HepG2 (cell line): ENCODE measurements around the gene PARP16. TPM values are rescaled to one million over a fixed set of nuclear protein-coding genes. Genes with fewer than 3 reads are reported as not detected.
A peak's percentile ranks its signal among the peaks of the same experiment; 100 is the strongest.

Experiments used
- BORCS8-MEF2B ChIP-seq: sonication (generic); formaldehyde crosslinking; IDR thresholded peaks from 2 replicates; pipeline ENCODE4 v1.8.0; 2022; ENCODE audit warnings: mild to moderate bottlenecking, missing genetic modification reagents
- BRCA1 ChIP-seq: sonication (generic); formaldehyde crosslinking; IDR thresholded peaks from 2 replicates; pipeline ENCODE4 v1.4.0; 2020; ENCODE audit warnings: missing genetic modification reagents
- HNRNPK ChIP-seq: fragments of 200-400 bp; formaldehyde crosslinking; IDR thresholded peaks from 2 replicates; pipeline ENCODE4 v1.6.1; 2018; ENCODE audit warnings: low read length, low read depth, moderate library complexity, mild to moderate bottlenecking; ENCODE audit not compliant: poor library complexity, severe bottlenecking
- HNRNPL ChIP-seq: fragments of 200-400 bp; formaldehyde crosslinking; IDR thresholded peaks from 2 replicates; pipeline ENCODE4 v1.6.1; 2017; ENCODE audit warnings: mild to moderate bottlenecking, low read depth, low read length
- KDM3A ChIP-seq: IDR thresholded peaks from 2 replicates; pipeline ENCODE4 v1.6.1; 2018; ENCODE audit warnings: low read depth, missing compliant biosample characterization
- MBD4 ChIP-seq: IDR thresholded peaks from 2 replicates; pipeline ENCODE4 v1.6.1; 2012; ENCODE audit warnings: low read length, inconsistent platforms, borderline replicate concordance
- SIX4 ChIP-seq: sonication (generic); formaldehyde crosslinking; IDR thresholded peaks from 2 replicates; pipeline ENCODE4 v1.4.0; 2020; ENCODE audit warnings: missing genetic modification reagents
- SMAD3 ChIP-seq: sonication (generic); formaldehyde crosslinking; IDR thresholded peaks from 2 replicates; pipeline ENCODE4 v1.4.0; 2020; ENCODE audit warnings: missing genetic modification reagents
- TCF7L2 ChIP-seq: IDR thresholded peaks from 2 replicates; pipeline ENCODE4 v1.6.1; 2011; ENCODE audit warnings: mild to moderate bottlenecking, low read depth, low read length, moderate library complexity
- ZBTB43 ChIP-seq: sonication (generic); formaldehyde crosslinking; conservative IDR thresholded peaks from 2 replicates; pipeline ENCODE4 v1.4.0; 2020; ENCODE audit warnings: missing genetic modification reagents
- ZNF841 ChIP-seq: sonication (generic); formaldehyde crosslinking; IDR thresholded peaks from 2 replicates; pipeline ENCODE4 v1.8.1; 2023; ENCODE audit warnings: missing genetic modification reagents, borderline replicate concordance
- polyA plus RNA-seq, 8 experiments: library from polyadenylated mRNA; depleted of rRNA in 3 of 8; stranded (reverse) in 7 of 8; unstranded in 1 of 8; fragments of >200 nt; fragmentation: Illumina TruSeq in 4 of 8; extraction: Trizol in 4 of 8; gene quantifications; 2 replicates each; pipeline versions ENCODE4 v1.2.1 to v1.2.3, GENCODE V29; 2011 to 2016; ENCODE audit warnings: low read depth in 4 of 8, missing spikeins in 1 of 8, mixed read lengths in 1 of 8; ENCODE audit not compliant: insufficient read depth in 1 of 8
- total RNA-seq, 5 experiments: library from RNA; depleted of rRNA; stranded (reverse); fragments of >200 nt; fragmentation: Illumina TruSeq; extraction: Trizol; gene quantifications; 2 replicates each; pipeline ENCODE4 v1.2.3, GENCODE V29; 2016; ENCODE audit warnings: low read depth in 1 of 5
- TF ChIP-seq, protein P1 (sequence below): sonication (generic); formaldehyde crosslinking; IDR thresholded peaks from 2 replicates; pipeline ENCODE4 v1.4.0; 2020; ENCODE audit warnings: missing genetic modification reagents, borderline replicate concordance
- TF ChIP-seq, protein P2 (sequence below): sonication (generic); formaldehyde crosslinking; IDR thresholded peaks from 2 replicates; pipeline ENCODE4 v1.5.1; 2020; ENCODE audit warnings: mild to moderate bottlenecking, missing genetic modification reagents, borderline replicate concordance
- TF ChIP-seq, protein P3 (sequence below): sonication (generic); formaldehyde crosslinking; IDR thresholded peaks from 2 replicates; pipeline ENCODE4 v1.4.0; 2020; ENCODE audit warnings: missing genetic modification reagents
- TF ChIP-seq, protein P4 (sequence below): IDR thresholded peaks from 2 replicates; pipeline ENCODE4 v1.6.1; 2016
- TF ChIP-seq, protein P5 (sequence below): sonication (generic); formaldehyde crosslinking; IDR thresholded peaks from 2 replicates; pipeline ENCODE4 v1.5.1; 2020; ENCODE audit warnings: missing genetic modification reagents, mild to moderate bottlenecking, borderline replicate concordance

Gene PARP16
- total and polyA plus RNA-seq, 2 of the 13 experiments (the other 11 are each of a cell fraction or from before 2014, with no cell fraction given): 6.8 to 7.6 TPM

GRCh38 chr15:65304381-65305149 is 17.9 kb upstream of the PARP16 start, which contains the start of gene RNU5B-1 (continued):
- TF ChIP-seq, protein P1, sequence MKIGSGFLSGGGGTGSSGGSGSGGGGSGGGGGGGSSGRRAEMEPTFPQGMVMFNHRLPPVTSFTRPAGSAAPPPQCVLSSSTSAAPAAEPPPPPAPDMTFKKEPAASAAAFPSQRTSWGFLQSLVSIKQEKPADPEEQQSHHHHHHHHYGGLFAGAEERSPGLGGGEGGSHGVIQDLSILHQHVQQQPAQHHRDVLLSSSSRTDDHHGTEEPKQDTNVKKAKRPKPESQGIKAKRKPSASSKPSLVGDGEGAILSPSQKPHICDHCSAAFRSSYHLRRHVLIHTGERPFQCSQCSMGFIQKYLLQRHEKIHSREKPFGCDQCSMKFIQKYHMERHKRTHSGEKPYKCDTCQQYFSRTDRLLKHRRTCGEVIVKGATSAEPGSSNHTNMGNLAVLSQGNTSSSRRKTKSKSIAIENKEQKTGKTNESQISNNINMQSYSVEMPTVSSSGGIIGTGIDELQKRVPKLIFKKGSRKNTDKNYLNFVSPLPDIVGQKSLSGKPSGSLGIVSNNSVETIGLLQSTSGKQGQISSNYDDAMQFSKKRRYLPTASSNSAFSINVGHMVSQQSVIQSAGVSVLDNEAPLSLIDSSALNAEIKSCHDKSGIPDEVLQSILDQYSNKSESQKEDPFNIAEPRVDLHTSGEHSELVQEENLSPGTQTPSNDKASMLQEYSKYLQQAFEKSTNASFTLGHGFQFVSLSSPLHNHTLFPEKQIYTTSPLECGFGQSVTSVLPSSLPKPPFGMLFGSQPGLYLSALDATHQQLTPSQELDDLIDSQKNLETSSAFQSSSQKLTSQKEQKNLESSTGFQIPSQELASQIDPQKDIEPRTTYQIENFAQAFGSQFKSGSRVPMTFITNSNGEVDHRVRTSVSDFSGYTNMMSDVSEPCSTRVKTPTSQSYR (CRISPR knock-in tag): peak; percentile 11; the same call in 1 of the 2 replicates
- no peak for TF ChIP-seq ZBTB43
- TF ChIP-seq KDM3A (CRISPR knock-in tag): peak; percentile 93
- TF ChIP-seq, protein P2, sequence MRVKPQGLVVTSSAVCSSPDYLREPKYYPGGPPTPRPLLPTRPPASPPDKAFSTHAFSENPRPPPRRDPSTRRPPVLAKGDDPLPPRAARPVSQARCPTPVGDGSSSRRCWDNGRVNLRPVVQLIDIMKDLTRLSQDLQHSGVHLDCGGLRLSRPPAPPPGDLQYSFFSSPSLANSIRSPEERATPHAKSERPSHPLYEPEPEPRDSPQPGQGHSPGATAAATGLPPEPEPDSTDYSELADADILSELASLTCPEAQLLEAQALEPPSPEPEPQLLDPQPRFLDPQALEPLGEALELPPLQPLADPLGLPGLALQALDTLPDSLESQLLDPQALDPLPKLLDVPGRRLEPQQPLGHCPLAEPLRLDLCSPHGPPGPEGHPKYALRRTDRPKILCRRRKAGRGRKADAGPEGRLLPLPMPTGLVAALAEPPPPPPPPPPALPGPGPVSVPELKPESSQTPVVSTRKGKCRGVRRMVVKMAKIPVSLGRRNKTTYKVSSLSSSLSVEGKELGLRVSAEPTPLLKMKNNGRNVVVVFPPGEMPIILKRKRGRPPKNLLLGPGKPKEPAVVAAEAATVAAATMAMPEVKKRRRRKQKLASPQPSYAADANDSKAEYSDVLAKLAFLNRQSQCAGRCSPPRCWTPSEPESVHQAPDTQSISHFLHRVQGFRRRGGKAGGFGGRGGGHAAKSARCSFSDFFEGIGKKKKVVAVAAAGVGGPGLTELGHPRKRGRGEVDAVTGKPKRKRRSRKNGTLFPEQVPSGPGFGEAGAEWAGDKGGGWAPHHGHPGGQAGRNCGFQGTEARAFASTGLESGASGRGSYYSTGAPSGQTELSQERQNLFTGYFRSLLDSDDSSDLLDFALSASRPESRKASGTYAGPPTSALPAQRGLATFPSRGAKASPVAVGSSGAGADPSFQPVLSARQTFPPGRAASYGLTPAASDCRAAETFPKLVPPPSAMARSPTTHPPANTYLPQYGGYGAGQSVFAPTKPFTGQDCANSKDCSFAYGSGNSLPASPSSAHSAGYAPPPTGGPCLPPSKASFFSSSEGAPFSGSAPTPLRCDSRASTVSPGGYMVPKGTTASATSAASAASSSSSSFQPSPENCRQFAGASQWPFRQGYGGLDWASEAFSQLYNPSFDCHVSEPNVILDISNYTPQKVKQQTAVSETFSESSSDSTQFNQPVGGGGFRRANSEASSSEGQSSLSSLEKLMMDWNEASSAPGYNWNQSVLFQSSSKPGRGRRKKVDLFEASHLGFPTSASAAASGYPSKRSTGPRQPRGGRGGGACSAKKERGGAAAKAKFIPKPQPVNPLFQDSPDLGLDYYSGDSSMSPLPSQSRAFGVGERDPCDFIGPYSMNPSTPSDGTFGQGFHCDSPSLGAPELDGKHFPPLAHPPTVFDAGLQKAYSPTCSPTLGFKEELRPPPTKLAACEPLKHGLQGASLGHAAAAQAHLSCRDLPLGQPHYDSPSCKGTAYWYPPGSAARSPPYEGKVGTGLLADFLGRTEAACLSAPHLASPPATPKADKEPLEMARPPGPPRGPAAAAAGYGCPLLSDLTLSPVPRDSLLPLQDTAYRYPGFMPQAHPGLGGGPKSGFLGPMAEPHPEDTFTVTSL (CRISPR knock-in tag): no peak; the same call in 1 of the 2 replicates
- TF ChIP-seq, protein P3, sequence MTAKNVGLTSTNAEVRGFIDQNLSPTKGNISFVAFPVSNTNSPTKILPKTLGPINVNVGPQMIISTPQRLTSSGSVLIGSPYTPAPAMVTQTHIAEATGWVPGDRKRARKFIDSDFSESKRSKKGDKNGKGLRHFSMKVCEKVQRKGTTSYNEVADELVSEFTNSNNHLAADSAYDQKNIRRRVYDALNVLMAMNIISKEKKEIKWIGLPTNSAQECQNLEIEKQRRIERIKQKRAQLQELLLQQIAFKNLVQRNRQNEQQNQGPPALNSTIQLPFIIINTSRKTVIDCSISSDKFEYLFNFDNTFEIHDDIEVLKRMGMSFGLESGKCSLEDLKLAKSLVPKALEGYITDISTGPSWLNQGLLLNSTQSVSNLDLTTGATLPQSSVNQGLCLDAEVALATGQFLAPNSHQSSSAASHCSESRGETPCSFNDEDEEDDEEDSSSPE: peak; percentile 66
- TF ChIP-seq ZNF841 (CRISPR knock-in tag): peak; percentile 79; the same call in 1 of the 2 replicates
- peak; percentile 95; the same call in 1 of the 2 replicates for TF ChIP-seq BRCA1 (CRISPR knock-in tag)
- no peak for TF ChIP-seq HNRNPK
- TF ChIP-seq SIX4: no peak; the same call in none of the 2 replicates
- TF ChIP-seq, protein P4, sequence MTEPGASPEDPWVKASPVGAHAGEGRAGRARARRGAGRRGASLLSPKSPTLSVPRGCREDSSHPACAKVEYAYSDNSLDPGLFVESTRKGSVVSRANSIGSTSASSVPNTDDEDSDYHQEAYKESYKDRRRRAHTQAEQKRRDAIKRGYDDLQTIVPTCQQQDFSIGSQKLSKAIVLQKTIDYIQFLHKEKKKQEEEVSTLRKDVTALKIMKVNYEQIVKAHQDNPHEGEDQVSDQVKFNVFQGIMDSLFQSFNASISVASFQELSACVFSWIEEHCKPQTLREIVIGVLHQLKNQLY: peak; percentile 37
- TF ChIP-seq MBD4: peak; percentile 98; the same call in 1 of the 2 replicates
- no peak for TF ChIP-seq BORCS8-MEF2B (CRISPR knock-in tag)
- TF ChIP-seq SMAD3: peak; percentile 87
- TF ChIP-seq, protein P5, sequence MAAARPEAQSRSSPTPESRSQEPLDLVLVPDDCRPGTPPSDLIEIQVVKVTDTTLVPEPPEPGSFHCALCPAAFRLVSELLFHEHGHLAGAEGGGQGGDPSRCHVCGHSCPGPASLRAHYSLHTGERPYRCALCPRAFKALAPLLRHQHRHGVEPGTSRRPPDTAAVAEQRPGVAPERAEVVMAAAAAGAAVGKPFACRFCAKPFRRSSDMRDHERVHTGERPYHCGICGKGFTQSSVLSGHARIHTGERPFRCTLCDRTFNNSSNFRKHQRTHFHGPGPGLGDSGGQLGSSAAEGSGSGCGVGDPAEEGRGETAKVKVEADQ (CRISPR knock-in tag): 0 out of 2 replicates have a peak, but pooled peaks have one; percentile 8
- TF ChIP-seq TCF7L2: no peak
- TF ChIP-seq HNRNPL: no peak
